ENCODE data around the gene HOXA7. TPM values are rescaled to one million over a fixed set of nuclear protein-coding genes. Genes with fewer than 3 reads are reported as not detected.

The HOXA7 gene
- total RNA-seq, 1 donor from 2014 or later = not detected

Other genes starting within 250 kb of the HOXA7 start
- 0.11 and 0.16 TPM in 2 replicates for gene HOXA1, start 60.7 kb downstream of the HOXA7 start, total RNA-seq
- gene HOXA2, start 54.0 kb downstream of the HOXA7 start, total RNA-seq = not detected in 2 replicates
- not detected in 2 replicates for gene HOXA4, start 25.9 kb downstream of the HOXA7 start, total RNA-seq
- gene HOXA5, start 13.0 kb downstream of the HOXA7 start, total RNA-seq = not detected in 2 replicates
- not detected in 2 replicates for gene HOXA6, start 8.9 kb downstream of the HOXA7 start, total RNA-seq
- not detected in 2 replicates for gene HOXA3, start 4.1 kb downstream of the HOXA7 start, total RNA-seq
- gene HOXA9, start 8.9 kb upstream of the HOXA7 start, total RNA-seq = not detected in 2 replicates
- not detected in 2 replicates for gene HOXA10, start 17.6 kb upstream of the HOXA7 start, total RNA-seq
- not detected in 2 replicates for gene HOXA11, start 28.6 kb upstream of the HOXA7 start, total RNA-seq
- not detected in 2 replicates for gene HOXA13, start 43.4 kb upstream of the HOXA7 start, total RNA-seq
- gene EVX1, start 86.1 kb upstream of the HOXA7 start, total RNA-seq = not detected in 2 replicates